ENCODE data around the gene PDE6B.
"Not testable (repeated sequence)": the region's sequence is repeated elsewhere in the genome, so short reads cannot be mapped to it uniquely, and the experiment has no call there.

Gene PDE6B

DNA sequence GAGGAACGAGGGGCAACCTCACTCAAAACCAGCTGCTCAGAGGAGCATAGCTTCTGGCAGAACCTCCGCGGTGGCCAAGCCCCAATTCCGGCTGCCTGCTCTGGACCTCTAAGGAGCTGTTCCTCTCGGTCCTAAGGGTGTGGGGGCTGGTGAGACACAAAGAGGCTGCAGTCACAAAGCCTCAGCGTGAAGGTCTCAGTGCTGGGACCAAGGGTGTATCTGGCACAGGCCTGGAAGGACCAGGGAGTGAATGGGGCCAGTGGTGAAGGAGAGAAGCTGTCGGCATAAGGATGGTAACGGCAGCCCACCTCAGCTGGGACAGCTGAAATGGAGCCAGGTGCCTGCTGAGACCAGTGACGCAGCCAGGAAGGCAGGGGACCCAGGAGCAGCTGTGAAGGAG lies 5.3 kb downstream of the PDE6B start:
- H3K36me3 ChIP-seq (ENCODE audit: insufficient read depth, low read length): no peaks in the 10 kb centered on the region
- H3K27me3 ChIP-seq (ENCODE audit: insufficient read depth, low read length): peaks cover 10% of the 10 kb centered on the region
- no peak overlapping the region for H3K4me3 ChIP-seq (ENCODE audit: low read length)
- H3K4me1 ChIP-seq (ENCODE audit: insufficient read depth, low read length): no peaks in the 10 kb centered on the region
- no peak overlapping the region for H2AFZ ChIP-seq (ENCODE audit: low read depth, low read length)
- H3K9me3 ChIP-seq (ENCODE audit: low read length): peaks cover 3% of the 10 kb centered on the region

DNA sequence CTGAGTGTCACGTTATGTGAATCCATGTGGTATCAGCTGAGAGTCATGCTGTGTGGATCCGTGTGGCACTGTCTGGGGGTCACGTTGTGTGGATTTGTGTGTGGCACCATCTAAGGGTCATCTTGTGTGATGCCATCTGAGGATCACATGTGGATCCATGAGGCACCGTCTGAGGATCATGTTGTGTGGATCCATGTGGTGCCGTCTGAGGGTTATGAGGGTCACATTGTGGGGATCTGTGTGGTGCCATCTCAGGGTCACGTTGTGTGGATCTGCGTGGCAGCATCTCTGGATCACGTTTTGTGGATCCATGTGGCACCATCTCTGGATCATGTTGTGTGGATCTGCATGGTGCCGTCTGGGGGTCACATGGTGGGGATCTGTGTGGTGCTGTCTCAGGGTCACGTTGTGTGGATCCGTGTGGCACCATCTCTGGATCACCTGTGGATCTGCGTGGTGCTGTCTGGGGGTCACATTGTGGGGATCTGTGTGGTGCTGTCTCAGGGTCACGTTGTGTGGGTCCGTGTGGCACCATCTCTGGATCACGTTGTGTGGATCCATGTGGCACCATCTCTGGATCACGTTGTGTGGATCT lies 6.9 kb downstream of the PDE6B start:
- Histone ChIP-seq H2AFZ (ENCODE audit: low read depth, low read length) (no peak overlapping the region), H3K9me3 (ENCODE audit: low read length) (peaks cover 3% of the 10 kb centered on the region), H3K36me3 (ENCODE audit: insufficient read depth, low read length) (no peaks in the 10 kb centered on the region), H3K27me3 (ENCODE audit: insufficient read depth, low read length) (peaks cover 7% of the 10 kb centered on the region), H3K4me3 (ENCODE audit: low read length) (no peak overlapping the region), H3K4me1 (ENCODE audit: insufficient read depth, low read length) (no peaks in the 10 kb centered on the region)

DNA sequence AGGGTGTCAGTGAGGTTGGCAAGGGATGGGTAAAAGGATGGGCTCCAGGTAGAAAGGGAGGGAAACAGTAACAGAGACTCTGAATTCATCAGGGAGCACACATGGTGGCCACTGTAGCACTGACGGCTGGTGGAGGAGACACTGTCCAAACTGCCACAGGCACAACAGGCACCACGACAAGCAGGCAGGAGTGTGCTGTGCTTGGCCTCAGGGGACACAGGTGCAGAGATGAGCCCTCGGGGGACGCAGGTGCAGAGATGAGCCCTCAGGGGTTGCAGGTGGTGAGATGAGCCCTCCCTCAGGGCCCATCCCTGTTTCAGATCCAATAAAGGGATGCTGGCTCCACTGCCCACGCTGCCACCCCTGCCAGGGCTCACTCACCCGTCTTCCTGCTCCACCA lies 7.6 kb downstream of the PDE6B start:
- Histone ChIP-seq H3K36me3 (ENCODE audit: insufficient read depth, low read length) (no peaks in the 10 kb centered on the region), H3K27me3 (ENCODE audit: insufficient read depth, low read length) (peaks cover 7% of the 10 kb centered on the region), H3K4me1 (ENCODE audit: insufficient read depth, low read length) (peaks cover 3% of the 10 kb centered on the region), H3K9me3 (ENCODE audit: low read length) (peaks cover 3% of the 10 kb centered on the region), H3K4me3 (ENCODE audit: low read length) (no peak overlapping the region), H2AFZ (ENCODE audit: low read depth, low read length) (no peak overlapping the region)

GRCh38 chr4:633406-633805 lies 8.0 kb downstream of the PDE6B start:
- Histone ChIP-seq H3K9me3 (ENCODE audit: low read length) (peaks cover 3% of the 10 kb centered on the region), H2AFZ (ENCODE audit: low read depth, low read length) (no peak overlapping the region), H3K4me1 (ENCODE audit: insufficient read depth, low read length) (peaks cover 3% of the 10 kb centered on the region), H3K4me3 (ENCODE audit: low read length) (no peak overlapping the region), H3K27me3 (ENCODE audit: insufficient read depth, low read length) (peaks cover 7% of the 10 kb centered on the region), H3K36me3 (ENCODE audit: insufficient read depth, low read length) (no peaks in the 10 kb centered on the region)

- H3K36me3 ChIP-seq (ENCODE audit: insufficient read depth, low read length): no peaks in the 10 kb centered on the region
- H3K4me3 ChIP-seq (ENCODE audit: low read length): no peak overlapping the region
- peaks cover 3% of the 10 kb centered on the region for H3K4me1 ChIP-seq (ENCODE audit: insufficient read depth, low read length)
- H3K9me3 ChIP-seq (ENCODE audit: low read length): peaks cover 3% of the 10 kb centered on the region
- H3K27me3 ChIP-seq (ENCODE audit: insufficient read depth, low read length): peaks cover 7% of the 10 kb centered on the region
- no peak overlapping the region for H2AFZ ChIP-seq (ENCODE audit: low read depth, low read length)
These were observed 8.7 kb downstream of the PDE6B start for GRCh38 chr4:633976-634598.

DNA sequence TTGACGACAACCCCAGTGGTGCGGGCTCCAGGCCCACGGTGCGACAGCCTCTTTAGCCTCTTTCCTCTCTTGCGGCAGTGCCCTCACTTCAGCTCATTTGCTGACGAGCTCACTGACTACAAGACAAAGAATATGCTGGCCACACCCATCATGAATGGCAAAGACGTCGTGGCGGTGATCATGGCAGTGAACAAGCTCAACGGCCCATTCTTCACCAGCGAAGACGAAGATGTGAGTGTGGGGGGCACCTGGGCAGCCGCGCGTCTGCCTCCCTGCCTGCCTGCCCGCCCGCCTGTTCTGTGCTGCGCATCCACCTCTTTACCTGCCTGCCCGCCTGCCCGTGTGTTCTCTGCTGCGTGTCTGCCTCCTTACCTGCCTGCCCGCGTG lies 9.2 kb downstream of the PDE6B start:
- Histone ChIP-seq H2AFZ (ENCODE audit: low read depth, low read length) (no peak overlapping the region), H3K4me1 (ENCODE audit: insufficient read depth, low read length) (peaks cover 3% of the 10 kb centered on the region), H3K9me3 (ENCODE audit: low read length) (peaks cover 3% of the 10 kb centered on the region), H3K4me3 (ENCODE audit: low read length) (no peak overlapping the region), H3K36me3 (ENCODE audit: insufficient read depth, low read length) (no peaks in the 10 kb centered on the region), H3K27me3 (ENCODE audit: insufficient read depth, low read length) (peaks cover 5% of the 10 kb centered on the region)

GRCh38 chr4:635066-635835 lies 9.9 kb downstream of the PDE6B start:
- not testable (repeated sequence) for H3K4me3 ChIP-seq (ENCODE audit: low read length); H2AFZ ChIP-seq (ENCODE audit: low read depth, low read length); H3K9me3 ChIP-seq (ENCODE audit: low read length); H3K36me3 ChIP-seq (ENCODE audit: insufficient read depth, low read length); H3K27me3 ChIP-seq (ENCODE audit: insufficient read depth, low read length); H3K4me1 ChIP-seq (ENCODE audit: insufficient read depth, low read length)

DNA sequence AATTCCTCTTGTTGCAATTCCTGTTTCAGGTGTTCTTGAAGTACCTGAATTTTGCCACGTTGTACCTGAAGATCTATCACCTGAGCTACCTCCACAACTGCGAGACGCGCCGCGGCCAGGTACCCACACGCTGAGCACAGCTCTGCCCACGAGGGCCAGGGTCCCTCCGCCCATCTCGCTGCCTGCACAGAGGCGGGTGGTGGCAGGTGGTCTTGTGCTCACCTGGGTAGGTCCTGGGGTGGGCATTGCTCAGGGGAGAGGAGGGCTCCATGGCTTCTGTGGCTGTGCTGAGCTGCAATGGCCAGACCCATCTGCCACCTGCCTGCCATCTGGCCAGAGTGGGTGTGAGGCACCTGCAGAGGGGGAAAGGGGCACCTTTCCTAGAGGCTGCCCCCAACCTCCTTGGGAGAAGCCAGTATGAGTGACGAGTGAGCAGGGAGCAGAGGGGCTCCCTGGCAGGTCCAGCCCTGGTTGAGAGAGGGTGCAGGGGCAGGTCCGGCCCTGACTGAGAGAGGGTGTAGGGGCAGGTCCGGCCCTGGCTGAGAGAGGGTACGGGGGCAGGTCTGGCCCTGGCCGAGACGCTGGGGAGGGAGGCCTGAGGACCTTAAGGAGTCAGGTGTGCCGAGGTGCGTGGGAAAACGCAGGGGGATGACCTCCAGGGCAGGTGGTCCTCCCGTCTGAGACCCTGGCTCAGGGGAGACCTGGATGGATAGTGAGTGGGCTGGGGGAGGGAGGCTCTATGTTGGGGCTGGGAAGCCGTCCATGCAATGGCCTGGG lies 10.7 kb downstream of the PDE6B start:
- H3K27me3 ChIP-seq (ENCODE audit: insufficient read depth, low read length): no peaks in the 10 kb centered on the region
- no peaks in the 10 kb centered on the region for H3K36me3 ChIP-seq (ENCODE audit: insufficient read depth, low read length)
- H2AFZ ChIP-seq (ENCODE audit: low read depth, low read length): no peak overlapping the region
- peaks cover 3% of the 10 kb centered on the region for H3K4me1 ChIP-seq (ENCODE audit: insufficient read depth, low read length)
- no peak overlapping the region for H3K4me3 ChIP-seq (ENCODE audit: low read length)
- peaks cover 3% of the 10 kb centered on the region for H3K9me3 ChIP-seq (ENCODE audit: low read length)

DNA sequence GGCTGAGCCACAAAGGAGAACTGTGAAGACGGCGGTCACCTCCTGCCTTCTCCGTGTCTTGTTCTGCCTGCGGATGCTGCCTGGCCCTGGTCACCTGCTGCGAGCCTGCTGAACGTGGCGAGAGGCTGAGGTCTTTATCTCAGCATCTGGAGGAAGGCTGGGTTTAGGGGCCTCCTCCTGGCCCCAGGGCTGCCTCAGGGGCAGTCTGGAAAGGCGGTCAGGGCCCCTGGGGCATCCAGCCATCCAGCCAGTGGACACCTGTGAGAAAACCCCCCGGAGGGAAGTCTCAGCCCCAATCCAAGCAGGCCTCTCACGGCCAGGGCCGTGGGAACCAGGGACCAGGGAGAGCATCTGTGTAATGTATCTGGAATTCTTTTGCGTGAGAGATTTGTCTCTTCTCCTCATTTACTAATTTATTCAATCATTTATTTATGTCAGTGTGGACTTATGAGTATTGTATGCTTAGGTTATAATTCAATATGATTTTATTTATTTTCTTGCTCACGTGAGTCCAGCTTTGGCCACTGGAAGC lies 11.3 kb downstream of the PDE6B start:
- no peak overlapping the region for H3K4me3 ChIP-seq (ENCODE audit: low read length)
- no peak overlapping the region for H2AFZ ChIP-seq (ENCODE audit: low read depth, low read length)
- peaks cover 3% of the 10 kb centered on the region for H3K4me1 ChIP-seq (ENCODE audit: insufficient read depth, low read length)
- H3K9me3 ChIP-seq (ENCODE audit: low read length): peaks cover 3% of the 10 kb centered on the region
- no peaks in the 10 kb centered on the region for H3K27me3 ChIP-seq (ENCODE audit: insufficient read depth, low read length)
- H3K36me3 ChIP-seq (ENCODE audit: insufficient read depth, low read length): no peaks in the 10 kb centered on the region

DNA sequence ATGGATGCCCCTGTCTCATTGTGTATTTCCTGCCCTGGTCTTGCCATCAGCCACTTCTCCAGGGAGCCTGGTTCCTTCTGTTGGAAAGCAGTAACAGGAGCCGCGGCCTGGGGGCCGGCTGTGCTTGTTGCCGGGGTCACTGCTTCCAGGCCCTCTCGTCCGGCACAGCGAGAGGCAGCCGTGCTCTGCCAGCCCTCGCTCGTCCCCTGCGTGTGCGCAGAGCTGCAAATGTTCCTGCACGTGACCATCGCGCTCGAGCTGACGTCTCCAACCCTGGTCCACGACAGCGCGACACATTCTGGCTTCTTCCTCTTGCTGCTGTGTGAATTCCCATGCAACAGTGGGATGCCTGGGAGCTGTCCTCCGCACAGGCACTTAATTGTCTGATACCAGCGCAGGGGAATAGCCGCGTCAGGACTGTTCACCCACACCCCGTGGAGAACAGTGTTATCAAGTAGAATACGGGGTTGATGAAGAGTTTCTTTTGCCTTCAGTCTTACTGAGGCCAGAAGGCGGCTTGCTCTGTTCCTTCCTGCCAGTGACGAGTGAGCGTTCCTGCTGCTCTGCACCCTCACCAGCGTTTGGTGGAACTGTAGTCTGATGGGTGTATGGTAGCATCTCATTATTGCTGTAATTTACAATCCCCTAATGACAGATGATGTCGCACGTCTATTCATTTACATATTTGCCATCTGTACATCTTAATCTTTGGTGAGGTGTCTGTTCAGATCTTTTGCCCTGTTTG lies 12.3 kb downstream of the PDE6B start:
- Histone ChIP-seq H3K27me3 (ENCODE audit: insufficient read depth, low read length) (no peaks in the 10 kb centered on the region), H3K9me3 (ENCODE audit: low read length) (no peaks in the 10 kb centered on the region)

DNA sequence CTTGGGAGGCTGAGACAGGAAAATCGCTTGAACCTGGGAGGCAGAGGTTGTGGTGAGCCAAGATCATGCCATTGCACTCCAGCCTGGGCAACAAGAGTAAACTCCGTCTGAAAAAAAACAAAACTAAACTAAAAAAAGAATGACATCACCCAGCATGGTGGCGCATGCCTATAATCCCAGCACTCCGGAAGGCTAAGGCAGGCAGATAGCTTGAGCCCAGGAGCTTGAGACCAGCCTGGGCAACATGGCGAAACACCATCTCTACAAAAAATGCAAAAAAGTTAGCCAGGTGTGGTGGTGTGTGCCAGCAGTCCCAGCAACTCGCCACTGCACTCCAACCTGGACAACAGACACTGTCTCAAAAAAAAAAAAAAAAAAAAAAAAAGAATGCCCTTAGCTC lies 17.0 kb downstream of the PDE6B start:
- H3K9me3 ChIP-seq (ENCODE audit: low read length); H3K27me3 ChIP-seq (ENCODE audit: insufficient read depth, low read length): not testable (repeated sequence)

More for the DNA sequence above, 12.3 kb downstream of the PDE6B start:
- no peaks in the 10 kb centered on the region for H3K36me3 ChIP-seq (ENCODE audit: insufficient read depth, low read length)
- no peak overlapping the region for H3K4me3 ChIP-seq (ENCODE audit: low read length)
- peaks cover 3% of the 10 kb centered on the region for H3K4me1 ChIP-seq (ENCODE audit: insufficient read depth, low read length)
- no peak overlapping the region for H2AFZ ChIP-seq (ENCODE audit: low read depth, low read length)

DNA sequence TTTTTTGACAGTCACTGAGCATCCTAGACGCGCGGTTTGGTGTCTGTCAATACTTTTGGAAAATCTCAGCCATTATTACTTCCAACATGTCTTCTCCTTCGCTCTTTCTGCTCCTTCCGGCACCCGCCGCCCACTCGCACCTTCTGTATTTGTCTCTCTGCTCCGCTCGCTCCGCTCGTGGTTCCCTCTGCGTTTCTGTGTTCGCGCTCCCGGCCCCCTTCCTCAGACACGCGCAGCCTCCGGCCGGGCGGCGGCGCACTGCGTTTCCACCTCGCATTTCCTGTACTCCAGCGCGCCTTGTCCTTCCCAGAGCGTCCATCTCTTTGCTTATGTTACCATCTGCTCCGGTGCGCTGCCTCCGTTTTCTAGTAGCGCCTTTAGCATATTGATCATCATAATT lies 21.1 kb downstream of the PDE6B start:
- H3K4me1 ChIP-seq (ENCODE audit: insufficient read depth, low read length): no peaks in the 10 kb centered on the region
- H3K36me3 ChIP-seq (ENCODE audit: insufficient read depth, low read length): no peaks in the 10 kb centered on the region
- peaks cover 3% of the 10 kb centered on the region for H3K27me3 ChIP-seq (ENCODE audit: insufficient read depth, low read length)
- no peaks in the 10 kb centered on the region for H3K9me3 ChIP-seq (ENCODE audit: low read length)
- no peak overlapping the region for H3K4me3 ChIP-seq (ENCODE audit: low read length)
- H2AFZ ChIP-seq (ENCODE audit: low read depth, low read length): no peak overlapping the region

More for the DNA sequence above, 17.0 kb downstream of the PDE6B start:
- H3K4me3 ChIP-seq (ENCODE audit: low read length); H3K4me1 ChIP-seq (ENCODE audit: insufficient read depth, low read length); H3K36me3 ChIP-seq (ENCODE audit: insufficient read depth, low read length); H2AFZ ChIP-seq (ENCODE audit: low read depth, low read length): not testable (repeated sequence)
